Prostate gland (tissue), 2 donors: ENCODE measurements around the gene USP38. TPM values are rescaled to one million over a fixed set of nuclear protein-coding genes. Genes with fewer than 3 reads are reported as not detected.

Experiments used
- DNase-seq: peaks from one replicate; pipeline ENCODE4 v3.0.0-alpha.2; 2019; ENCODE audit warnings: low spot score
- H3K27ac ChIP-seq, 2 donors: fragments of 200-600 bp; sonication (generic); 2 replicates each; pipeline ENCODE4 v1.5.1; 2017 to 2019
- H3K27me3 ChIP-seq: fragments of 200-600 bp; sonication (generic); replicated peaks from 2 replicates; pipeline ENCODE4 v1.5.1; 2019; ENCODE audit not compliant: insufficient read depth
- H3K36me3 ChIP-seq, 2 donors: fragments of 200-600 bp; sonication (generic); 1 replicate in 1 of 2; 2 replicates in 1 of 2; pipeline versions ENCODE4 v1.5.1 to v1.8.1; 2017 to 2019
- H3K4me1 ChIP-seq: fragments of 200-600 bp; sonication (generic); replicated peaks from 2 replicates; pipeline ENCODE4 v1.5.1; 2019
- H3K4me3 ChIP-seq, 2 donors: fragments of 200-600 bp; sonication (generic); 2 replicates each; pipeline ENCODE4 v1.5.1; 2017 to 2019
- H3K9me3 ChIP-seq: fragments of 200-600 bp; sonication (generic); 2 replicates; pipeline ENCODE4 v1.5.1; 2017
- CTCF ChIP-seq, 4 experiments: fragments of 200-600 bp in 2 of 4; fragments of 450-650 bp in 2 of 4; sonication (generic) in 2 of 4; IDR thresholded peaks; 1 replicate in 3 of 4; 2 replicates in 1 of 4; pipeline ENCODE4 v1.5.1; 2016 to 2019; ENCODE audit warnings: antibody characterized with exemption in 4 of 4, mild to moderate bottlenecking in 2 of 4, moderate library complexity in 2 of 4
- POLR2A ChIP-seq: fragments of 450-650 bp; IDR thresholded peaks from one replicate; pipeline ENCODE4 v1.6.1; 2016; ENCODE audit warnings: antibody characterized with exemption, mild to moderate bottlenecking
- POLR2AphosphoS5 ChIP-seq: sonication (generic); formaldehyde crosslinking; IDR thresholded peaks from one replicate; pipeline ENCODE4 v1.6.1; 2017; ENCODE audit warnings: antibody characterized with exemption
- WGBS: methylation state at CpG from one replicate; pipeline ENCODE4 v1.1.5; 2018; 5-methylcytosine and 5-hydroxymethylcytosine counted together
- intact Hi-C: fragments of 100-400 bp; cut with DNase I; formaldehyde crosslinking; loops from one replicate; pipeline ENCODE4 v1.14.2; 2022
- total RNA-seq, 2 donors: library from RNA; depleted of rRNA; stranded (reverse); fragments of >200 nt; gene quantifications; one replicate each; pipeline ENCODE4 v1.1.0, GENCODE V29; 2016

Gene USP38
- total RNA-seq, 2 donors from 2014 or later, result 19.1 to 21.2 TPM

- no peak for DNase-seq
- Histone ChIP-seq H3K27me3 (no peaks in the 10 kb centered on the region), H3K4me1 (no peaks in the 10 kb centered on the region), H3K36me3 (no peaks in the 10 kb centered on the region), H3K9me3 (no peaks in the 10 kb centered on the region), H3K27ac (no peak overlapping the region), H3K4me3 (no peak overlapping the region)
- WGBS, result 85% methylated on average over 1 of the region's 1 CpG
- TF ChIP-seq POLR2AphosphoS5 (no peak), CTCF (IDR thresholded peaks at IDR 0.05) (no peak), POLR2A (no peak)
- intact Hi-C loops, result no loop called here
Observed at GRCh38 chr4:143215873-143216272, 31.2 kb downstream of the USP38 start.

GRCh38 chr4:143224255-143224654 lies 39.5 kb downstream of the USP38 start:
- TF ChIP-seq POLR2AphosphoS5, result no peak
- no peak for TF ChIP-seq POLR2A
- TF ChIP-seq CTCF (IDR thresholded peaks at IDR 0.05), result no peak
- 28% methylated on average over 1 of the region's 1 CpG for WGBS
- no peaks in the 10 kb centered on the region for H3K9me3 ChIP-seq
- no peak for DNase-seq
- intact Hi-C loops, result no loop called here
- no peak overlapping the region for H3K27ac ChIP-seq
- H3K4me3 ChIP-seq, result no peak overlapping the region
- H3K4me1 ChIP-seq, result no peaks in the 10 kb centered on the region
- H3K36me3 ChIP-seq, result no peaks in the 10 kb centered on the region
- no peaks in the 10 kb centered on the region for H3K27me3 ChIP-seq

GRCh38 chr4:143225167-143225566 lies 40.5 kb downstream of the USP38 start:
- intact Hi-C loops, result no loop called here
- Histone ChIP-seq H3K27ac (no peak overlapping the region), H3K4me3 (no peak overlapping the region), H3K4me1 (no peaks in the 10 kb centered on the region), H3K36me3 (no peaks in the 10 kb centered on the region), H3K9me3 (no peaks in the 10 kb centered on the region), H3K27me3 (no peaks in the 10 kb centered on the region)
- no peak for TF ChIP-seq POLR2A
- TF ChIP-seq POLR2AphosphoS5, result no peak
- no peak for TF ChIP-seq CTCF (IDR thresholded peaks at IDR 0.05)
- no peak for DNase-seq
- 81% methylated on average over 6 of the region's 6 CpGs for WGBS

- TF ChIP-seq CTCF (IDR thresholded peaks at IDR 0.05), result no peak
- TF ChIP-seq POLR2A, result no peak
- TF ChIP-seq POLR2AphosphoS5, result no peak
- no peak overlapping the region for H3K27ac ChIP-seq
Observed at GRCh38 chr4:143230683-143231082, 46.0 kb downstream of the USP38 start.

GRCh38 chr4:143232277-143232676 lies 47.6 kb downstream of the USP38 start:
- TF ChIP-seq POLR2A, result no peak
- intact Hi-C loops, result no loop called here
- no peak overlapping the region for H3K4me3 ChIP-seq
- H3K27me3 ChIP-seq, result no peaks in the 10 kb centered on the region
- H3K4me1 ChIP-seq, result no peaks in the 10 kb centered on the region
- no peaks in the 10 kb centered on the region for H3K36me3 ChIP-seq
- no peak overlapping the region for H3K27ac ChIP-seq
- DNase-seq, result no peak
- 53% methylated on average over 2 of the region's 2 CpGs for WGBS
- no peaks in the 10 kb centered on the region for H3K9me3 ChIP-seq

More at GRCh38 chr4:143230683-143231082, 46.0 kb downstream of the USP38 start:
- Histone ChIP-seq H3K27me3 (no peaks in the 10 kb centered on the region), H3K9me3 (no peaks in the 10 kb centered on the region), H3K4me1 (no peaks in the 10 kb centered on the region), H3K4me3 (no peak overlapping the region), H3K36me3 (no peaks in the 10 kb centered on the region)
- intact Hi-C loops, result no loop called here
- 92% methylated on average over 3 of the region's 3 CpGs for WGBS
- DNase-seq, result no peak
